RCC 7860 (cell line): ENCODE results near the gene VKORC1.

Experiments
- DNase-seq: peaks from one replicate; pipeline ENCODE4 v3.0.0-alpha.2; 2015; ENCODE audit warnings: low spot score
- FAIRE-seq: peaks from 2 replicates; lab custom pipeline; 2012; peaks lifted over from hg19 to GRCh38; lab: Jason Lieb, UNC

The VKORC1 gene

DNA sequence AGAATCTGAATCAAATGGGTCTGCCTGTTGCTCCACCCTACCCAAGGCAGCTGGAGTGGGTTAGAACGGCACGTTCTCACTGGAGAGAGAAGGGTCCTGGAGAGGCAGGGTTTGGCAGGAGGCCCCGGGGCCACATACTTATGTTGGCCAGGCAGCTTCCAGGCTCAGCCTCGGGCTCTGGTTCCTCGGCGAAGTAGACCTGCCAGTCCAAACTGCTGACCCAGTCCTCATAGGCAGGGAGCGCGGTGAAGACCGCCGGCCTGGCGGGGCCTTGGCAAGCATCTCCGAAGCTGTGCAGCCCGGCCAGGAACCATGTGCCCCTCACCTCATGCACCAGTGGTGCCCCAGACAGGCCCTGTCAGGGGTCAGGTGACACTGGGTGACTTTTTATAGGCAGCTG is 10.6 kb downstream of the VKORC1 start:
- FAIRE-seq (no peak), DNase-seq (no peak)

DNA sequence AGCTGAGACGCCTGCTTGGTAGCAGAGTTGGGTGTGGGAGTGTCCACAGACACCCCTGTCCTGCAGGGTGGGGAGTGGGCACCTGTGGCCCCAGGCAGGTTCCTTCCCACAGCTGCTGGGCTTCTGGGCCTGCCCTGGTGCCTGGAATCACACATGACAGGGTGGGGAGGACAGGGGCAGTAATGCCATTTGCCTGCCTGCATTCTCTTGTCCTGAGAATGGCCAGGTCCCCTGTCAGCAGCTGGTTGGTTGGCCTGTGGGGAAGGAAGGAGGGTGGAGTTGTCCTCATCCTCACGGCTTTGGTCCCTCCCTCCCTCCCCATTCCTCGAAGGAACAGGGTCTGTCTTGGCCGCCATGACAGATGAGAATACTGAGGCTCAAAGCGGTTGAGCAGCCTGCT is 11.0 kb downstream of the VKORC1 start:
- FAIRE-seq (no peak), DNase-seq (no peak)

DNA sequence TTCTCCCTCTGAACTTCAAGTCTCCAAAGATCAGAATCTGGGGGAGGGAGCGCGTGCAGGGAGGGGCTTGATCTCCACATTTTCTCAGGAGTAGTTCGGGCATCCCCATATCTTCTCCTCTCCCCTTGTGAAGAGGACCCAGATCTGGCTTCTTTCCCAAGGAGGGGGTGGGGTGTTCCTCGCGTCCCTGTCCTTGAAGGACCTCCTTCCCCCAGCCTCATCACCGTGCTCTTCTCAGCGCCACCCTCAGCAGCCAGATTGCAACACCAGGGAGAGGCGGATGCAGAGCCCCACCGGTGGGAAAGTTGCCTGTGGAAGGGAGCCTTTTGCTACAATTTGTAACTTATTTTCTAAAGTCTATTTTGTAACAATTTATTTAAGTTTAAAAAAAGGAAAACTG is 11.5 kb downstream of the VKORC1 start:
- FAIRE-seq (no peak), DNase-seq (no peak)

DNA sequence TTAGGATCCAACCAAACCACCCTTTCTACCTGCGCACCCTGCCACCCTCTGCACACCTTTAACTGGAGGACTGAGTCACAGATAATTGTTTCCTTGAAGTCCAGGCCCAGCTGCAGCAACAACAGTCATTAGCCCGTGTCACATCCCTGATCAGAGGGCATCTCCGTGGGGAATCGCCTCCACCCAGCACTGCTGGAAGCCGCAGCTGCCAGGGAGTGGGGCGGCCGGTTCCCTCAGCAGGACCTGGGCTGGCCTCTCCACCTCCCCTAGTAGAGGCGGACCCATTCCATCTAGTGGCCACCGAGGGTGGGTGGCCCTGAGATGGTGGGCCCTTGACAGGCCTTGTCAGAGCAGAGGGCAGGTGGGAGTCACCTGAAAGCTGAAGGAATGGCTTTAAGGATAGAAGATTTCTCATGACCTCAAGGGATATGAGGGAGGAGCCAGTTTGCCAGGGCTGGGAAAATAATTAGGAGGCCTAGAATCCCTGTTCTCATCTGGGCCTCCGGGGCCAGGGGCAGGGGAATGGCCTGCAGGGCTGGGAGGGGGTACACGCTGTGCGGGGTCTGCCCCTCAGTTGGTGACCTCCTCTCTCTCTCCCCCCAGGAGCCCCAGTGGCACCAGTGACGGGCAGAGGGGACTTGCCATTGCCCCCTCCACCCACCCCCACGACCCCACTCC is 12.1 kb downstream of the VKORC1 start:
- no peak for FAIRE-seq

DNA sequence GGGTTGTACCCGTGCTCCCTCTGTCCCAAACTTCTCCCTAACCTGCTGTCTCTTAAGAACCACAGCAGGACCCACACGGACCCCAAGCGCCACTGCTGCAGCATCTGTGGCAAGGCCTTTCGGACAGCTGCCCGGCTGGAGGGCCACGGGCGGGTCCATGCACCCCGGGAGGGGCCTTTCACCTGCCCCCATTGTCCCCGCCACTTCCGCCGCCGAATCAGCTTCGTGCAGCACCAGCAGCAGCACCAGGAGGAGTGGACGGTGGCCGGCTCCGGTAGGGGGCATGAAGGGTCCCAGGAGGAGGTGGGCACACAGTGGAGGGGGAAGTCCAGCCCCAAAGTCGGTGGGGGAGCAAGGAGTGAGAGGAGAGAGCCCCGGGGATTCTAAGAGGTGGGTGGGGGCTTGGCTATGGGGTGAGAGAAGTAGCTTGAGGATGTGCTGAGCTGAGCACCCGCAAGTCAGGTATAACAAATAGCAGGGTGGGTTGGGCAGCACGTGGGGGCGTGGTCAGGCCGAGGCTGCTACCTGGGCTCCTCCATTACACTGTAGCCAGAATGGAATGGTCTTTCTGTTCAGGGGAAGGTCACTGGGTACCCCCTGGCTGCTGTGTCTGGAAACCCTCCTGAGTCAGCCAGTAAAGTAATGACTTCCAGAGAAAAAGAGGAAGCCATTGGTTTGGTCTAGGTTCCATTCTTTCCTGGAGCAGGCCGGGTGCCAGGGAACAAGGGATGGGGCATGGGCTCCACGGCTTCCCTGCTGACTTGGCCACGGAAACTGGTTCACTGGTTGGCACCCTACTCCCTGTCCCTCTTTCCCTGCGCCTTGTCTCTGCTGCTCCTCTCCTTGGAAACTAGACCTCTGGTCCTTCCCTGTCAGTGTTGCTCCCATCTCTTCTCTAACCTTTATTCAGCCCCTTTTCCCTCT is 12.9 kb downstream of the VKORC1 start:
- FAIRE-seq = no peak
- no peak for DNase-seq

More for the DNA sequence above, 12.1 kb downstream of the VKORC1 start:
- no peak for DNase-seq

DNA sequence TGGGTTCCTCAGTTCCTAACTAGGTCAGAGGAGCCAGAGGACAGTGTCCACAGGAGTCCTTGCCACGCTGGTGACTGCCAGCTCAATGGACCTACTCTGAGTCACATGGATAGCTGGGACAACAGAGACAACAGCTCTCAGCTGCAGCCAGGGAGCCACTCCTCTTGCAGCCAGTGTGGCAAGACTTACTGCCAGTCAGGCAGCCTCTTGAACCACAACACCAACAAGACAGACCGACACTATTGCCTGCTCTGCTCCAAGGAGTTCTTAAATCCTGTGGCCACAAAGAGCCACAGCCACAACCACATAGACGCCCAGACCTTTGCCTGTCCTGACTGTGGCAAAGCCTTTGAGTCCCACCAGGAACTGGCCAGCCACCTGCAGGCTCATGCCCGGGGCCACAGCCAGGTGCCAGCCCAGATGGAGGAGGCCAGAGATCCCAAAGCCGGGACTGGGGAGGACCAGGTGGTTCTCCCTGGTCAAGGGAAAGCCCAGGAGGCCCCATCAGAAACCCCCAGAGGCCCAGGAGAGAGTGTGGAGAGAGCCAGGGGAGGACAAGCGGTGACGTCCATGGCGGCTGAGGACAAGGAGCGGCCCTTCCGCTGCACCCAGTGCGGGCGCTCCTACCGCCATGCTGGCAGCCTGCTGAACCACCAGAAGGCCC is 13.7 kb downstream of the VKORC1 start:
- FAIRE-seq (no peak), DNase-seq (no peak)

DNA sequence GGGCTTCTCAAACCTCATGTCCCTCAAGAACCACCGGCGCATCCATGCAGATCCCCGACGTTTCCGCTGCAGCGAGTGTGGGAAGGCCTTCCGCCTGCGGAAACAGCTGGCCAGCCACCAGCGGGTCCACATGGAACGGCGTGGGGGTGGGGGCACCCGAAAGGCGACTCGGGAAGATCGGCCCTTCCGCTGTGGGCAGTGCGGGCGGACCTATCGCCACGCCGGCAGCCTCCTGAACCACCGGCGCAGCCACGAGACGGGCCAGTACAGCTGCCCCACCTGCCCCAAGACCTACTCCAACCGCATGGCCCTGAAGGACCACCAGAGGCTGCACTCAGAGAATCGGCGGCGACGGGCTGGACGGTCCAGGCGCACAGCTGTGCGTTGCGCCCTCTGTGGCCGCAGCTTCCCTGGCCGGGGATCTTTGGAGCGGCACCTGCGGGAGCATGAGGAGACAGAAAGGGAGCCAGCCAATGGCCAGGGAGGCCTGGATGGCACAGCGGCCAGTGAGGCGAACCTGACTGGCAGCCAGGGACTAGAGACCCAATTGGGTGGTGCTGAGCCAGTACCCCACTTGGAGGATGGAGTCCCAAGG is 14.5 kb downstream of the VKORC1 start:
- no peak for DNase-seq
- FAIRE-seq = no peak

DNA sequence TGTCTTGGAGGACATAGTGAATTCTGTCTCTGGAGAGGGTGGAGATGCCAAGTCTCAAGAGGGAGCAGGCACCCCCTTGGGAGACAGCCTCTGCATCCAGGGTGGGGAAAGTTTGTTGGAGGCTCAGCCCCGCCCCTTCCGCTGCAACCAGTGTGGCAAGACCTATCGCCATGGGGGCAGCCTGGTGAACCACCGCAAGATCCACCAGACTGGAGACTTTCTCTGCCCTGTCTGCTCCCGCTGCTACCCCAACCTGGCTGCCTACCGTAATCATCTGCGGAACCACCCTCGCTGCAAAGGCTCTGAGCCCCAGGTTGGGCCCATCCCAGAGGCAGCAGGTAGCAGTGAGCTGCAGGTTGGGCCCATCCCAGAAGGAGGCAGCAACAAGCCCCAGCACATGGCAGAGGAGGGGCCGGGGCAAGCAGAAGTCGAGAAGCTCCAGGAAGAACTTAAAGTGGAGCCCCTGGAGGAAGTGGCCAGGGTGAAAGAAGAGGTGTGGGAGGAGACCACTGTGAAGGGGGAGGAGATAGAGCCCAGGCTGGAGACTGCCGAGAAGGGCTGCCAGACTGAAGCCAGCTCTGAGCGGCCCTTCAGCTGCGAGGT is 15.2 kb downstream of the VKORC1 start:
- FAIRE-seq (no peak), DNase-seq (no peak)

DNA sequence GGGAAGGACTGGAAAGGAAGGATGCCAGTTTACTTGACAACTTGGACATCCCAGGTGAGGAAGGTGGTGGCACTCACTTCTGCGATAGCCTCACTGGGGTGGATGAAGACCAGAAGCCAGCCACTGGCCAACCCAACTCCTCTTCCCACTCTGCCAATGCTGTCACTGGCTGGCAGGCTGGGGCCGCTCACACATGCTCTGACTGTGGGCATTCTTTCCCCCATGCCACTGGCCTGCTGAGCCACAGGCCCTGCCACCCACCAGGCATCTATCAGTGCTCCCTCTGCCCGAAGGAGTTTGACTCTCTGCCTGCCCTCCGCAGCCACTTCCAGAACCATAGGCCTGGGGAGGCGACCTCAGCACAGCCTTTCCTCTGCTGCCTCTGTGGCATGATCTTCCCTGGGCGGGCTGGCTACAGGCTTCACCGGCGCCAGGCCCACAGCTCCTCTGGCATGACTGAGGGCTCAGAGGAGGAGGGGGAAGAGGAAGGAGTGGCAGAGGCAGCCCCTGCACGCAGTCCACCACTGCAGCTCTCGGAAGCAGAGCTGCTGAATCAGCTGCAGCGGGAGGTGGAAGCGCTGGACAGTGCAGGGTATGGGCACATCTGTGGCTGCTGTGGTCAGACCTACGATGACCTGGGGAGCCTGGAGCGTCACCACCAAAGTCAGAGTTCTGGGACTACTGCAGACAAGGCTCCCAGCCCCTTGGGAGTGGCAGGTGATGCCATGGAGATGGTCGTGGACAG is 15.8 kb downstream of the VKORC1 start:
- FAIRE-seq (no peak), DNase-seq (no peak)

DNA sequence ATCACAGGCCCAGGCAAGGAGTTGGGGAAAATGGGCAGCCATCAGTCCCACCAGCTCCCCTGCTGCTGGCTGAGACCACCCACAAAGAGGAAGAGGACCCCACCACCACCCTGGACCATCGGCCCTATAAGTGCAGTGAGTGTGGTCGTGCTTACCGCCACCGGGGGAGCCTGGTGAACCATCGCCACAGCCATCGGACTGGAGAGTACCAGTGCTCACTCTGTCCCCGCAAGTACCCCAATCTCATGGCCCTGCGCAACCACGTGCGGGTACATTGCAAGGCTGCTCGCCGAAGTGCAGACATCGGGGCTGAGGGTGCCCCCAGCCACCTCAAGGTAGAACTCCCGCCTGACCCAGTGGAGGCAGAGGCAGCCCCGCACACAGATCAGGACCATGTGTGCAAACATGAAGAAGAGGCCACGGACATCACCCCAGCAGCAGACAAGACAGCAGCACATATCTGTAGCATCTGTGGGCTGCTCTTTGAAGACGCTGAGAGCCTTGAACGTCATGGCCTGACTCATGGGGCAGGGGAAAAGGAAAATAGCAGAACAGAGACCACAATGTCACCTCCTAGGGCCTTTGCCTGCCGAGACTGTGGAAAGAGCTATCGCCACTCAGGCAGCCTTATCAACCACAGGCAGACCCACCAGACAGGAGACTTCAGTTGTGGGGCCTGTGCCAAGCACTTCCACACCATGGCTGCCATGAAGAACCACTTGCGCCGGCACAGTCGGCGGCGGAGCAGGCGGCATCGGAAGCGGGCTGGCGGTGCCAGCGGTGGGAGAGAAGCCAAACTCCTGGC is 16.8 kb downstream of the VKORC1 start:
- no peak for FAIRE-seq
- DNase-seq = no peak

DNA sequence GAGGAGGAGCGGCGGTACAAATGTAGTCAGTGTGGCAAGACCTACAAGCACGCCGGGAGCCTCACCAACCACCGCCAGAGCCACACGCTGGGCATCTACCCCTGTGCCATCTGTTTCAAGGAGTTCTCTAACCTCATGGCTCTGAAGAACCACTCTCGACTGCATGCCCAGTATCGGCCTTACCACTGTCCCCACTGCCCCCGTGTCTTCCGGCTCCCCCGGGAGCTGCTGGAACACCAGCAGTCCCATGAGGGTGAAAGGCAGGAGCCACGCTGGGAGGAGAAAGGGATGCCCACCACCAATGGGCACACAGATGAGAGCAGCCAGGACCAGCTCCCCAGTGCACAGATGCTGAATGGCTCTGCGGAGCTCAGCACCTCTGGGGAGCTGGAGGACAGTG is 17.6 kb downstream of the VKORC1 start:
- FAIRE-seq (no peak), DNase-seq (no peak)

DNA sequence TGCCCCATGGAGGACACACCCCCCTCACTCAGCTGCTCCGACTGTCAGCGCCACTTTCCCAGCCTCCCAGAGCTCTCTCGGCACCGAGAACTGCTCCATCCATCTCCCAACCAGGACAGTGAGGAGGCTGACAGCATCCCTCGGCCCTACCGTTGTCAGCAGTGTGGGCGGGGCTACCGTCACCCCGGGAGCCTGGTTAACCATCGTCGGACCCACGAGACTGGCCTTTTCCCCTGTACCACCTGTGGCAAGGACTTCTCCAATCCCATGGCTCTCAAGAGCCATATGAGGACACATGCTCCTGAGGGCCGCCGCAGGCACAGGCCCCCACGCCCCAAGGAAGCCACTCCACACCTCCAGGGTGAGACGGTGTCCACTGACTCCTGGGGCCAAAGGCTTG is 18.3 kb downstream of the VKORC1 start:
- DNase-seq = no peak
- no peak for FAIRE-seq

DNA sequence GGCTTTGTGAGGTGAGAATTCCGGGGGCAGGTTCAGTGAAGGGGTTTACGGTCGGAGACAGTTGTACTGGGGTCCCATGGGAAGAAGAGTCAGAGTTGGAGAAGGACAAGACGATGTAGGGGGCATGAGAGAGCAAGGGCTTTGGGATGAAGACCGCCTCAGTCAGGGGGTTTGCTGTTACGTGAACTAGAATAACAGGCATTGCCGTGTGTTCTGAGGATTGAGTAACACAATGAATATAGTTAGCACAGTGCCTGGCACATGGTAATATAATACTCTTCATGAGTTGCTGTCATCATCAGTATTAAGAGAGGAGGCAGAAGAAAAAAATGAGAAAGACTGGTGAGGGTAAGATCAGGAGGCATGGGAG is 19.8 kb downstream of the VKORC1 start:
- FAIRE-seq = no peak

DNA sequence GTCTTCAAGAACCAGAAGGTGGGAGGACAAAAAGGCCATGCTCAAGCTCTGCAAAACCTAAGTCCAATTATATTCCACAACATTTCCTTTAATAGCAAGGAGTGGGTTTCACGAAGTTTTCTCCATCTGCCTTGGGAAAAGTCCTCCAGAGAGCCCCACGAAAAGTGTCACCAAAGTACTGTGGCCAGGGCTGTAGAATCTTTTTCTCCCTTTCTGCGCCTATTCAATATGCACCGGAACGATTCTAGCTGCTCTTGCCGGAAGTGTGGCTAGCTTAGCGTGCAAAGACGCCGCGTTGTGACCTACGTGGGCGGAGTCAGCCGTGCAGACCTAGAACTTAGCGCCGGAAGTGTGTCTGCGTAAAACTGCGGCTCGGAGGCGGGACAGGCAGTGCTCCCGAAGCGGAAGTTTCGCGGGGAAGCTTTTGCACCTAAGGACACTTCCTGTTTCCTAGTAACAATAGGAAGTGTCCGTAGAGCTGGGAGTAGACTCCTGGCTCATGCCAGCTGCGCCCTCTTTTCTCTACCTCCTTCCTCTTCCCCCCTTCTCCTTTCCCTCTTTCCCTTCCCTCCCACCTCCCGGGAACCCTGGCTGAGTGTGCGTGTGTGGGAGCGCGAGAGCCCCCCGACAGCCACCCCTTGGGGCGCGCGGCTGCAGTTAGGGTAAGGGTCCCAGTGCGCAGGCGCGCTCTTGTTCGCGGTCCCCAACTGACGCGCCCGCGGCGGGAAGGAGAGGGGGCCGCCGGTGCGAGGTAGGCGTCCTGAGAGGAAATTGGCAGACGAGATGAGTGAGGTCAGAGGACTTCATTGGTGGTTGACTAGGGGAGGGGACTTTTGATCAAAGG is 20.4 kb downstream of the VKORC1 start, which contains the start of the genes ZNF646 and ZNF668:
Gene ZNF646 (plus strand): TSS at position 453 of the 844 bp plus-strand sequence. CDS start 1,903 bp downstream, outside the sequence.
Gene ZNF668 (minus strand): TSS at position 271 of the 844 bp plus-strand sequence. CDS start 9,781 bp downstream, outside the sequence.
- peak; percentile 88 for FAIRE-seq

More for the DNA sequence above, 19.8 kb downstream of the VKORC1 start:
- DNase-seq = no peak

DNA sequence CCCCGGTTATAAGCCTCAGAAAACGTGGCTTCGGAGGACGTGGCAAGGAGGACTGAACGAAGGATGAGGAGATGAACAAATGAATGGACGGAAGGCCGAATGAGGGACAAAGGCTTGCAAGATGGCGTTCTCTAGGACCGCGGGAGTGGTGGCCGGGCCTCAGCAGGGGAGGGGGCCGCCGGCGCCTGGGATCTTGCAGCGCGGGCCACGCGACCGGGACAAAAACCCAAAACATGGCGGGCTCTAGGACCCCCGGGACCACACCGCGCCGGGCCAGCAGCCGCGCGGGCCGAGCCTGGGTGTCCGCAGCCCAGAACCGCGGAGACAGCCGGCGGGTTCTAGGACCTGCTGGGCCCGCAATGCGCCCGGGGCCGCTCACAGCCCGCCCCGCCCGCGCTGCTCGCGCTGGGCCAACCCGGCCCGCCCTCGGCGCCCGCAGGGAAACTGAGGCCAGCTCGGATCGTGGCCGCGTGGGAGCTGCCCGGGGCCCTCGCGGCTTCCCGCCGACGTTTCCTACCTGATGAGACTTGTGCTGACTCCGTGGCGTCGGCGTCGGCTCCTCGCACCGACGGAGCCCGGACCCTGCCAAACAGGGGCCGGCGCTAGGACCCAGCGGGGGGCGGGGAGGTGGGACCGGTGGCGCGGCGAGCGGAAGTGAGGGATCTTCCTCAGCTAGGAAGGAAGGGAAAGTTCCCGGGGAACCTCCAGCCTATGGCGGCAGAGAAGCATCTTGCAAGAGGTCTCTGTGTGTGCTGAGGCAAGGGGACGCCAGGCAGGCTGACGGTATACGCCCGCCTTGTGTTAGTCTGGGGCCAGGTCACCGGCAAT is 21.2 kb downstream of the VKORC1 start:
- FAIRE-seq (no peak), DNase-seq (peak; percentile 64)

More for the DNA sequence above, 20.4 kb downstream of the VKORC1 start, which contains the start of the genes ZNF646 and ZNF668:
- DNase-seq = peak; percentile 97

DNA sequence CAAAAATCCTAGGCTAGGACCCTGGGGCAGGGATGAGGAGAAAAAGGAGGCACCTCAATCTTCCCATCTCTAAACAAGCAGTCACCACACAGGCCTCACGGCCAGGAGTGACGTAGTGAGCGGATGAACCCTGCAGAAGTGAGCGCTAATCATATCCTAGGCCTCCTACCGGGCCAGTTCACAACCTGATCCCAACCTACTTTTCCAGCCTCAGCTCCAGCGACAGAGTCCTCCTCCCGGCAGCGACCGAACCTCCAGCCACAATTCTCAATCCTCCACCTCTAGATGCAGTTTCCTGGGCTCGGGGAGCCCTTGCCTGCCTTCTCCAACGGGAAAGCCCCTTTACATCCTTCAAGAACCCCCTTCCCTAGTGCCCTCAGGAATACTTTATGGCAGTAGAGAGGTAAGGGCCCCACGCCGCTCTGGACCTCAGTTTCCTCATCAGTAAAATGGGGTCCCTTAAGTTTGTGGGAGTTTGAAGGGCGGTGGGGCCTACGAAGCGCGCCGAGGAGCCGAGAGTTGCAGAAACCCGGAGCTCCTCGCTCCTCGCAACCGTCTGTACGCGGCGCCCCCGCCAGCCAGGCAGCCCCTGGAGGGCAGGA is 22.0 kb downstream of the VKORC1 start:
- DNase-seq (peak; percentile 36), FAIRE-seq (no peak)

DNA sequence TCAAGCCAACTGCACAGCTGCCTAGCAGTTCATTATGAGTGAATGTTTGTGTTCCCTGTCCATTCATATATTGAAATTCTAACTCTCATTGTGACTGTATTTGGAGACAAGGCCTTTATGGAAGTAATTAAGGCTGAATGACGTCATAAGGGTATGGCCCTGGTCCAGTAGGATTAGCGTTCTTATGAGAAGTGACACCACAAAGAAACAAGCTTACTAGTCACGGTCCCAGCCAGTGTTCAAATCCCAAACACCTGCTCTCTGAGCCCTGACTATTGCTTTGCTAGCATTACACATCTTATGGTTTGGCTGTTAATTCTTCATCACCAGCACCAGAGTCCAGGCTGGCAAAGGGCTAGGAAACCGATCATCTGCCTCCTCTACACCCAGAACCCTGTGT is 22.7 kb downstream of the VKORC1 start:
- FAIRE-seq (no peak), DNase-seq (no peak)
